RWPE2 (cell line): ENCODE data around the gene CUTA.

ENCODE experiments used
- ATAC-seq: fragments of 200-7000 bp; cut with Tn5 transposase; 3 replicates; pipeline ENCODE4 v1.9.1; 2021; ENCODE audit warnings: low read depth
- DNase-seq: peaks from one replicate; pipeline ENCODE4 v3.0.0-alpha.2; 2020; ENCODE audit warnings: low spot score
- H3K27ac ChIP-seq: fragments of 450-650 bp; 2 replicates; pipeline ENCODE4 v1.5.1; 2017; ENCODE audit warnings: mild to moderate bottlenecking; ENCODE audit not compliant: poor library complexity, severe bottlenecking
- H3K27me3 ChIP-seq: fragments of 250-450 bp; sonication (Bioruptor Pico); 2 replicates; pipeline ENCODE4 v1.5.1; 2021; ENCODE audit warnings: mild to moderate bottlenecking, moderate library complexity; ENCODE audit not compliant: insufficient read depth, poor library complexity, severe bottlenecking
- H3K36me3 ChIP-seq: fragments of 250-450 bp; sonication (Bioruptor Pico); 2 replicates; pipeline ENCODE4 v1.5.1; 2020; ENCODE audit warnings: low read depth, mild to moderate bottlenecking, moderate library complexity
- H3K4me1 ChIP-seq: fragments of 250-450 bp; sonication (Bioruptor Pico); 2 replicates; pipeline ENCODE4 v1.5.1; 2021; ENCODE audit warnings: mild to moderate bottlenecking, moderate library complexity; ENCODE audit not compliant: insufficient read depth, poor library complexity, severe bottlenecking
- H3K4me3 ChIP-seq: fragments of 250-450 bp; sonication (Bioruptor Pico); 2 replicates; pipeline ENCODE4 v1.5.1; 2021; ENCODE audit warnings: mild to moderate bottlenecking, moderate library complexity; ENCODE audit not compliant: severe bottlenecking
- H3K9me3 ChIP-seq: fragments of 250-450 bp; sonication (Bioruptor Pico); 2 replicates; pipeline ENCODE4 v1.5.1; 2021; ENCODE audit warnings: mild to moderate bottlenecking, moderate library complexity; ENCODE audit not compliant: severe bottlenecking
- CTCF ChIP-seq: fragments of 450-650 bp; IDR thresholded peaks from one replicate; pipeline ENCODE4 v1.5.1; 2017; ENCODE audit warnings: mild to moderate bottlenecking, moderate library complexity; ENCODE audit not compliant: poor library complexity, severe bottlenecking

Gene CUTA

GRCh38 chr6:33440649-33441309 lies 22.9 kb upstream of the CUTA start:
- Histone ChIP-seq H3K4me1 (no peaks in the 10 kb centered on the region), H3K36me3 (peaks cover 32% of the 10 kb centered on the region), H3K27me3 (no peaks in the 10 kb centered on the region), H3K4me3 (no peak overlapping the region), H3K27ac (no peak overlapping the region), H3K9me3 (no peaks in the 10 kb centered on the region)
- ATAC-seq: no peak
- no peak for DNase-seq
- TF ChIP-seq CTCF: no peak

GRCh38 chr6:33439956-33440648 lies 22.2 kb upstream of the CUTA start:
- no peaks in the 10 kb centered on the region for H3K27me3 ChIP-seq
- peaks cover 36% of the 10 kb centered on the region for H3K36me3 ChIP-seq
- no peaks in the 10 kb centered on the region for H3K4me1 ChIP-seq
- H3K9me3 ChIP-seq: no peaks in the 10 kb centered on the region
- ATAC-seq: peak; percentile 28; the same call in 1 of the 3 replicates
- DNase-seq: no peak
- TF ChIP-seq CTCF: no peak
- no peak overlapping the region for H3K4me3 ChIP-seq
- H3K27ac ChIP-seq: no peak overlapping the region

GRCh38 chr6:33438978-33439594 lies 21.2 kb upstream of the CUTA start:
- Histone ChIP-seq H3K4me1 (no peaks in the 10 kb centered on the region), H3K9me3 (no peaks in the 10 kb centered on the region), H3K27ac (no peak overlapping the region), H3K36me3 (peaks cover 31% of the 10 kb centered on the region), H3K27me3 (no peaks in the 10 kb centered on the region), H3K4me3 (no peak overlapping the region)
- TF ChIP-seq CTCF: no peak
- ATAC-seq (no peak), DNase-seq (no peak)

GRCh38 chr6:33437666-33438065 lies 19.8 kb upstream of the CUTA start:
- ATAC-seq (no peak), DNase-seq (no peak)
- H3K4me3 ChIP-seq: no peak overlapping the region
- no peaks in the 10 kb centered on the region for H3K4me1 ChIP-seq
- no peak for TF ChIP-seq CTCF
- no peak overlapping the region for H3K27ac ChIP-seq
- H3K27me3 ChIP-seq: no peaks in the 10 kb centered on the region
- H3K36me3 ChIP-seq: peaks cover 31% of the 10 kb centered on the region
- H3K9me3 ChIP-seq: no peaks in the 10 kb centered on the region

GRCh38 chr6:33434961-33435360 lies 17.1 kb upstream of the CUTA start:
- no peak for TF ChIP-seq CTCF
- ATAC-seq: no peak

More at GRCh38 chr6:33434961-33435360, 17.1 kb upstream of the CUTA start:
- no peaks in the 10 kb centered on the region for H3K9me3 ChIP-seq
- peaks cover 13% of the 10 kb centered on the region for H3K4me1 ChIP-seq
- H3K4me3 ChIP-seq: no peak overlapping the region
- H3K36me3 ChIP-seq: peaks cover 31% of the 10 kb centered on the region
- H3K27me3 ChIP-seq: no peaks in the 10 kb centered on the region
- no peak overlapping the region for H3K27ac ChIP-seq
- no peak for DNase-seq
